Keratinocyte (primary cell): ENCODE measurements around the gene DLGAP1. TPM values are rescaled to one million over a fixed set of nuclear protein-coding genes. Genes with fewer than 3 reads are reported as not detected.

Experiments used
- DNase-seq: peaks from one replicate; pipeline ENCODE4 v3.0.0-alpha.2; 2011; ENCODE audit warnings: low read depth, missing footprints, low spot score
- FAIRE-seq: peaks from 2 replicates; lab custom pipeline; 2011; peaks lifted over from hg19 to GRCh38; lab: Jason Lieb, UNC
- H2AFZ ChIP-seq: 2 replicates; pipeline ENCODE4 v1.6.0; 2012; ENCODE audit warnings: low read length, control low read depth, inconsistent platforms; ENCODE audit not compliant: control insufficient read depth
- H3K27ac ChIP-seq: 2 replicates; pipeline ENCODE4 v1.5.1; 2011; ENCODE audit warnings: low read length; ENCODE audit not compliant: control insufficient read depth, insufficient read depth
- H3K27me3 ChIP-seq: 3 replicates; pipeline ENCODE4 v1.6.0; 2011; ENCODE audit warnings: low read length; ENCODE audit not compliant: control insufficient read depth, insufficient read depth; ENCODE audit errors: extremely low read depth
- H3K36me3 ChIP-seq, 2 experiments: 2 replicates in 1 of 2; 3 replicates in 1 of 2; pipeline ENCODE4 v1.5.1; 2011; ENCODE audit warnings: low read length in 2 of 2, mild to moderate bottlenecking in 1 of 2; ENCODE audit not compliant: control insufficient read depth in 2 of 2, insufficient read depth in 2 of 2; ENCODE audit errors: extremely low read depth in 1 of 2
- H3K4me1 ChIP-seq: 3 replicates; pipeline ENCODE4 v1.5.1; 2011; ENCODE audit warnings: low read length; ENCODE audit not compliant: control insufficient read depth, insufficient read depth; ENCODE audit errors: extremely low read depth
- H3K4me2 ChIP-seq: 3 replicates; pipeline ENCODE4 v1.6.0; 2011; ENCODE audit warnings: low read depth, low read length; ENCODE audit not compliant: control insufficient read depth, insufficient read depth; ENCODE audit errors: extremely low read depth
- H3K4me3 ChIP-seq, 3 experiments: fragments of 200-600 bp in 1 of 3; sonication (generic) in 1 of 3; 2 replicates in 2 of 3; 3 replicates in 1 of 3; pipeline ENCODE4 v1.5.1; 2011 to 2016; ENCODE audit warnings: low read length in 3 of 3, mild to moderate bottlenecking in 3 of 3, control low read depth in 2 of 3, inconsistent platforms in 1 of 3, low read depth in 1 of 3, mixed read lengths in 1 of 3, mixed run types in 1 of 3, moderate library complexity in 1 of 3; ENCODE audit not compliant: control insufficient read depth in 2 of 3, insufficient read depth in 2 of 3; ENCODE audit errors: extremely low read depth in 1 of 3
- H3K79me2 ChIP-seq: 2 replicates; pipeline ENCODE4 v1.6.0; 2012; ENCODE audit warnings: low read length; ENCODE audit not compliant: control insufficient read depth, insufficient read depth
- H3K9ac ChIP-seq: 3 replicates; pipeline ENCODE4 v1.6.0; 2011; ENCODE audit warnings: low read length; ENCODE audit not compliant: control insufficient read depth, insufficient read depth; ENCODE audit errors: extremely low read depth
- H3K9me1 ChIP-seq: 3 replicates; pipeline ENCODE4 v1.6.0; 2011; ENCODE audit warnings: low read length; ENCODE audit not compliant: control insufficient read depth, insufficient read depth; ENCODE audit errors: extremely low read depth
- H3K9me3 ChIP-seq: 2 replicates; pipeline ENCODE4 v1.5.1; 2012; ENCODE audit warnings: low read depth, low read length; ENCODE audit not compliant: control insufficient read depth
- H4K20me1 ChIP-seq: 3 replicates; pipeline ENCODE4 v1.6.0; 2011; ENCODE audit warnings: low read length; ENCODE audit not compliant: control insufficient read depth, insufficient read depth; ENCODE audit errors: extremely low read depth
- CTCF ChIP-seq, 3 experiments: IDR thresholded peaks in 1 of 3; conservative IDR thresholded peaks in 1 of 3; optimal IDR thresholded peaks in 1 of 3; 2 replicates in 2 of 3; 3 replicates in 1 of 3; pipeline versions ENCODE3 to v1.5.1; 2011; ENCODE audit warnings: low read length in 3 of 3, mild to moderate bottlenecking in 3 of 3, moderate library complexity in 2 of 3, control low read depth in 1 of 3, inconsistent platforms in 1 of 3; ENCODE audit not compliant: insufficient read depth in 2 of 3; ENCODE audit errors: extremely low read depth in 1 of 3
- EZH2 ChIP-seq: IDR thresholded peaks from one replicate; pipeline ENCODE4 v1.6.1; 2012; ENCODE audit warnings: inconsistent platforms, mild to moderate bottlenecking, low read length, moderate library complexity
- dilution Hi-C: fragments of 300-500 bp; cut with MboI; formaldehyde crosslinking; loops from one replicate; pipeline ENCODE4 v1.7.0; 2020; ENCODE audit warnings: low sequenced_read_pairs; ENCODE audit not compliant: extremely low pct_ligation_motif_present
- polyA plus RNA-seq, 5 experiments: library from polyadenylated mRNA; depleted of rRNA in 3 of 5; stranded (reverse) in 3 of 5; stranded (forward) in 1 of 5; unstranded in 1 of 5; fragments of >200 nt; gene quantifications; 1 replicate in 1 of 5; 2 replicates in 3 of 5; 3 replicates in 1 of 5; pipeline versions ENCODE4 v1.2.1 to v1.2.3, GENCODE V29; 2011 to 2012; ENCODE audit warnings: missing spikeins in 2 of 5, low read depth in 1 of 5, low replicate concordance in 1 of 5

DLGAP1 gene
- polyA plus RNA-seq, 1 donor (not counting 4 experiments of a cell fraction or from before 2014, with no cell fraction given) = not detected

GRCh38 chr18:4248686-4249085 lies 206.4 kb downstream of the DLGAP1 start:
- no peaks in the 10 kb centered on the region for H3K79me2 ChIP-seq
- no peaks in the 10 kb centered on the region for H4K20me1 ChIP-seq
- no peak overlapping the region for H3K9ac ChIP-seq
- H3K36me3 ChIP-seq = no peaks in the 10 kb centered on the region
- H3K4me2 ChIP-seq = no peak overlapping the region
- no peaks in the 10 kb centered on the region for H3K27me3 ChIP-seq
- no peak for FAIRE-seq
- H3K4me3 ChIP-seq = no peak overlapping the region
- no peak overlapping the region for H3K27ac ChIP-seq
- no peaks in the 10 kb centered on the region for H3K4me1 ChIP-seq
- H3K9me3 ChIP-seq = peaks cover 2% of the 10 kb centered on the region
- TF ChIP-seq CTCF (optimal IDR thresholded peaks at IDR 0.05 in 1 of 3, IDR thresholded peaks at IDR 0.05 in 1 of 3, conservative IDR thresholded peaks at IDR 0.05 in 1 of 3; ENCODE audit: extremely low read depth in 1 of 3, insufficient read depth in 2 of 3, low read length in 3 of 3) = no peak
- H2AFZ ChIP-seq = no peak overlapping the region
- H3K9me1 ChIP-seq = no peaks in the 10 kb centered on the region
- DNase-seq = no peak
- dilution Hi-C loops = no loop called here

GRCh38 chr18:4246374-4246773 lies 208.7 kb downstream of the DLGAP1 start:
- H3K4me3 ChIP-seq = no peak overlapping the region
- no peak for TF ChIP-seq EZH2
- TF ChIP-seq CTCF (optimal IDR thresholded peaks at IDR 0.05 in 1 of 3, IDR thresholded peaks at IDR 0.05 in 1 of 3, conservative IDR thresholded peaks at IDR 0.05 in 1 of 3; ENCODE audit: extremely low read depth in 1 of 3, insufficient read depth in 2 of 3, low read length in 3 of 3) = no peak
- no peaks in the 10 kb centered on the region for H3K27me3 ChIP-seq
- no peak overlapping the region for H3K9ac ChIP-seq
- no peaks in the 10 kb centered on the region for H3K36me3 ChIP-seq
- H3K4me1 ChIP-seq = no peaks in the 10 kb centered on the region
- DNase-seq (no peak), FAIRE-seq (no peak)
- H3K27ac ChIP-seq = no peak overlapping the region
- no peaks in the 10 kb centered on the region for H4K20me1 ChIP-seq
- H2AFZ ChIP-seq = no peak overlapping the region
- peaks cover 6% of the 10 kb centered on the region for H3K9me3 ChIP-seq
- H3K79me2 ChIP-seq = no peaks in the 10 kb centered on the region
- dilution Hi-C loops = no loop called here
- H3K9me1 ChIP-seq = no peaks in the 10 kb centered on the region
- H3K4me2 ChIP-seq = no peak overlapping the region
